Ovary (tissue), 9 donors: ENCODE measurements around the gene WDR73. TPM values are rescaled to one million over a fixed set of nuclear protein-coding genes. Genes with fewer than 3 reads are reported as not detected.

Experiments used
- DNase-seq, 5 donors: peaks; one replicate each; pipeline ENCODE4 v3.0.0-alpha.2; 2019 to 2020
- H3K27ac ChIP-seq, 2 donors: fragments of 200-600 bp; one replicate each; pipeline versions ENCODE4 v1.5.1 to v1.8.0; 2019 to 2022
- H3K27me3 ChIP-seq: fragments of 200-600 bp; one replicate; pipeline ENCODE4 v1.8.0; 2022
- H3K36me3 ChIP-seq: fragments of 200-600 bp; sonication (generic); one replicate; pipeline ENCODE4 v1.5.1; 2019
- H3K4me1 ChIP-seq: one replicate; pipeline ENCODE4 v1.8.1; 2013; ENCODE audit warnings: mild to moderate bottlenecking, moderate library complexity; ENCODE audit not compliant: insufficient read depth
- H3K4me3 ChIP-seq: fragments of 200-600 bp; sonication (generic); one replicate; pipeline ENCODE4 v1.5.1; 2017
- H3K9me3 ChIP-seq, 2 donors: fragments of 200-600 bp in 1 of 2; sonication (generic) in 1 of 2; one replicate each; pipeline versions ENCODE4 v1.5.1 to v1.8.1; 2013 to 2019; ENCODE audit warnings: mild to moderate bottlenecking in 1 of 2, moderate library complexity in 1 of 2
- CTCF ChIP-seq, 3 donors: fragments of 450-650 bp in 2 of 3; fragments of 200-600 bp in 1 of 3; IDR thresholded peaks; one replicate each; pipeline versions ENCODE4 v1.5.1 to v1.8.0; 2016 to 2022; ENCODE audit warnings: antibody characterized with exemption in 3 of 3, mild to moderate bottlenecking in 1 of 3
- EP300 ChIP-seq: sonication (generic); formaldehyde crosslinking; IDR thresholded peaks from one replicate; pipeline ENCODE4 v1.6.1; 2017; ENCODE audit warnings: antibody characterized with exemption
- POLR2A ChIP-seq: fragments of 450-650 bp; IDR thresholded peaks from one replicate; pipeline ENCODE4 v1.6.1; 2017; ENCODE audit warnings: antibody characterized with exemption, mild to moderate bottlenecking, moderate library complexity
- WGBS, 3 donors: extraction: QIAGEN DNeasy Blood & Tissue Kit in 1 of 3; methylation state at CpG; one replicate each; pipeline versions ENCODE4 v1.1.5 to v1.1.7; 2013 to 2017; 5-methylcytosine and 5-hydroxymethylcytosine counted together
- intact Hi-C, 4 donors: fragments of 100-400 bp; cut with DNase I; formaldehyde crosslinking; loops; one replicate each; pipeline versions ENCODE4 v1.11.0 to v1.15.1; 2022 to 2023
- polyA plus RNA-seq, 2 donors: library from polyadenylated mRNA; stranded (reverse); fragments of 200-250 nt in 1 of 2; fragments of 350-450 nt in 1 of 2; fragmentation: Illumina TruSeq in 1 of 2; extraction: RNeasy Lipid Tissue Mini Kit (QIAGEN cat#74804) in 1 of 2; gene quantifications; one replicate each; pipeline ENCODE4 v1.2.3, GENCODE V29; 2013 to 2014
- total RNA-seq, 7 donors: library from RNA; depleted of rRNA in 2 of 7; stranded (reverse); fragments of >200 nt in 2 of 7; fragmentation: NEBNext Ultra II Directional in 3 of 7; extraction: Animal tissue kit (Norgen Biotek cat#: 25700) in 3 of 7; gene quantifications; one replicate each; pipeline versions ENCODE4 v1.1.0 to v1.2.4, GENCODE V29; 2016 to 2023
- donor health status: DM: no; HTN: no; CAD: no; lungs with moderate emphysema.
- donor health status: DM: no; HTN: no; CAD: no.
- donor health status: Bipolar disorder and iron deficiency.
- donor health status: DM: yes; HTN: yes; CAD: no.
- donor health status: DM: no; HTN: no; CAD: no.
- donor health status: DM: yes; HTN: yes; CAD: no.

Gene WDR73
- total and polyA plus RNA-seq, 9 donors, result 18.8 to 36.1 (median 22.4) TPM

- intact Hi-C loops, result loop anchor here in 3 of 4 donors (5.0 to 10.0 kb wide), 6 partner anchors 50 to 270 kb away; partner anchors contain the start of gene ZSCAN2 (in 1 of the 3)
These were observed 788 bp upstream of the WDR73 start for GRCh38 chr15:84654689-84655453.

DNA sequence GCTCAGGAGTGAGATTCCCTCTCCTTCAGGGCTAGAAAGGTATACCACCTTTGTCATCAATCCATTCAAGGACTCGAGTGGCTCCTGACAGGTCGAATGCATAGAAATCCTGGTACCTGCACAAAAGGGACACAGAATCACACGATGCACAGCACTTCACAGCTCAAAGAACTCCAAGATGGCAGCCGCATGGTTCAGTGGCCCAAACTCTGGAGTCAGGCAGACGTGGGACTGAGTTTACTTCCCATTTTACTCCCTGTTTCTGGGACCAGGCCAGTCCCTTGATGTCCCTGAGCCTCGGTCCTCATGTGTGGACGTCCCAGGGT is 536 bp downstream of the WDR73 start:
- no peaks in the 10 kb centered on the region for H3K9me3 ChIP-seq
- TF ChIP-seq POLR2A, result no peak
- DNase-seq, result no peak
- intact Hi-C loops, result loop anchor here in 3 of 4 donors (10.0 kb wide), 4 partner anchors 49 to 271 kb away; partner anchors contain the start of gene ZSCAN2 (in 1 of the 3)
- whole genome bisulfite sequencing, 3 donors, result 9 to 15% (median 13%) methylated on average over 7 of the region's 7 CpGs
- no peaks in the 10 kb centered on the region for H3K27me3 ChIP-seq
- peak overlapping the region; percentile 61 to 69 for H3K27ac ChIP-seq
- peak overlapping the region; percentile 82 for H3K4me3 ChIP-seq
- H3K36me3 ChIP-seq, result no peaks in the 10 kb centered on the region
- peaks cover 2% of the 10 kb centered on the region for H3K4me1 ChIP-seq

More at GRCh38 chr15:84654689-84655453, 788 bp upstream of the WDR73 start:
- Histone ChIP-seq H3K4me1 (peaks cover 2% of the 10 kb centered on the region), H3K27me3 (no peaks in the 10 kb centered on the region), H3K36me3 (no peaks in the 10 kb centered on the region), H3K9me3 (no peaks in the 10 kb centered on the region), H3K27ac (peak overlapping the region in 1 of 2 donors; percentile 69), H3K4me3 (peak overlapping the region; percentile 82)
- 6% methylated on average over 19 of the region's 19 CpGs for WGBS, 3 donors
- DNase-seq, result peak; percentile 61 to 81 (median 76)
- TF ChIP-seq CTCF (IDR thresholded peaks at IDR 0.05) (peak; percentile 24 to 55 (median 39)), POLR2A (peak; percentile 12), EP300 (no peak)

- TF ChIP-seq POLR2A (no peak), EP300 (no peak), CTCF (IDR thresholded peaks at IDR 0.05) (no peak)
- DNase-seq, result no peak
- intact Hi-C loops, result loop anchor here in 3 of 4 donors (10.0 kb wide), 4 partner anchors 45 to 275 kb away; partner anchors contain the start of gene ZSCAN2 (in 1 of the 3)
- Histone ChIP-seq H3K9me3 (no peaks in the 10 kb centered on the region), H3K36me3 (no peaks in the 10 kb centered on the region), H3K4me3 (no peak overlapping the region), H3K4me1 (peaks cover 2% of the 10 kb centered on the region), H3K27ac (no peak overlapping the region), H3K27me3 (no peaks in the 10 kb centered on the region)
- 86 to 94% (median 89%) methylated on average over 2 of the region's 2 CpGs for WGBS, 3 donors
These were observed 4.4 kb downstream of the WDR73 start for GRCh38 chr15:84649706-84650105.

DNA sequence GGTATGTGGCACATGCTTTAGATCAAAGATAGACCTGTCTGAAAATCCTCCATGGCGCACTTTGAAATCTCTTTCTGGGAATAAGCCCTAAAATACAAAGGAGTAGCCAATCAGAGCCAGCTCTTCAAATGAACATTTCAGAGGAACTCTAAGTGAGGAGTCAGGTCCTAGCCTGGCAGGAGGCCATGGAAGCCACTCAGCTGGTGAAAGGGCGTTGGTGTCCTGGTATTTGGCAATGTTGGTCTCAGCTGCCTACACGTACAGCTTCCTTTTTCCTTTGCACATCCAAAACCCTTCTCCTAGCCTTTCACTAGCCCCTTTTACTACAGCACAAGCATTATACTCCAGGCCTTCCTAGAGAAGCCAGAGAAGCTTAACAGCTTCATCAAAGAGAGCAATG is 5.5 kb downstream of the WDR73 start:
- H3K36me3 ChIP-seq, result no peaks in the 10 kb centered on the region
- intact Hi-C loops, result no loop called here
- H3K4me1 ChIP-seq, result peaks cover 2% of the 10 kb centered on the region
- H3K9me3 ChIP-seq, result no peaks in the 10 kb centered on the region
- no peak overlapping the region for H3K27ac ChIP-seq
- no peak for DNase-seq
- H3K4me3 ChIP-seq, result no peak overlapping the region
- TF ChIP-seq CTCF (IDR thresholded peaks at IDR 0.05) (no peak), EP300 (no peak), POLR2A (no peak)
- WGBS, 3 donors, result 57 to 62% (median 60%) methylated on average over 3 of the region's 3 CpGs
- no peaks in the 10 kb centered on the region for H3K27me3 ChIP-seq

DNA sequence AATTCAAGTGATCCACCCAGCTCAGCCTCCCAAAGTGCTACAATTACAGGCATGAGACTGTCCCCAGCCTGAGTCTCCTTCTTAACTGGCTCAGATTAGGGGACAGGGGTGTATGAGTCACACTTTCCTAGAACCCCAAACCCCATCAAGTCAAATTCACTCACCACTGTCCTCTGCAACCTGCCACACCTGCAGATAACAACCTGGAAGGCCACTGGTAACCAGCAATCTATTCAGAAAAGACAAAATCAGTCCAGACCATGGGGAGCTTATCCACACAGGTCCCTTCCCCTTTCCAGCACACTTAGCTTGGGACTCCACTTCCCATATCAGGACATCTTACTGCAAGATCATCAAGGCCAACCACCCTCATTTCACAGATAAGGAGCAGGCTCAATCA is 6.4 kb downstream of the WDR73 start:
- Histone ChIP-seq H3K9me3 (no peaks in the 10 kb centered on the region), H3K27ac (no peak overlapping the region), H3K4me1 (no peaks in the 10 kb centered on the region), H3K36me3 (no peaks in the 10 kb centered on the region), H3K4me3 (no peak overlapping the region), H3K27me3 (no peaks in the 10 kb centered on the region)
- DNase-seq, result no peak
- intact Hi-C loops, result no loop called here
- TF ChIP-seq POLR2A, result no peak
- TF ChIP-seq CTCF (IDR thresholded peaks at IDR 0.05), result no peak
- no peak for TF ChIP-seq EP300
